ENCODE measurements around the gene EXOC6.

Gene EXOC6

GRCh38 chr10:93060887-93061593, 212.7 kb downstream of the EXOC6 start:
- no peaks in the 10 kb centered on the region for H3K27me3 ChIP-seq (ENCODE audit: insufficient read depth, low read length, poor library complexity, severe bottlenecking)
- no peak overlapping the region for H3K4me2 ChIP-seq (ENCODE audit: low read depth, low read length, poor library complexity, severe bottlenecking)
- H3K9ac ChIP-seq (ENCODE audit: low read depth, low read length, poor library complexity, severe bottlenecking) = no peak overlapping the region
- no peaks in the 10 kb centered on the region for H3K9me3 ChIP-seq (ENCODE audit: insufficient read depth, low read depth, low read length)
- no peaks in the 10 kb centered on the region for H3K9me2 ChIP-seq (replicated peaks; ENCODE audit: low read depth, low read length)
- H3K4me3 ChIP-seq (ENCODE audit: low read length, poor library complexity, severe bottlenecking) = no peak overlapping the region
- no peaks in the 10 kb centered on the region for H3K4me1 ChIP-seq (ENCODE audit: insufficient read depth, low read length, poor library complexity, severe bottlenecking)
- no peak overlapping the region for H2AFZ ChIP-seq (ENCODE audit: low read length)
- no peaks in the 10 kb centered on the region for H3K79me2 ChIP-seq (ENCODE audit: insufficient read depth, low read length)
- H3F3A ChIP-seq (ENCODE audit: low read depth) = no peaks in the 10 kb centered on the region
- H4K20me1 ChIP-seq (ENCODE audit: insufficient read depth, low read length, poor library complexity, severe bottlenecking) = no peaks in the 10 kb centered on the region
- TF ChIP-seq CTCF (conservative IDR thresholded peaks at IDR 0.05; ENCODE audit: low read length) = no peak
- no peak for TF ChIP-seq EZH2phosphoT487 (IDR thresholded peaks at IDR 0.05; ENCODE audit: borderline replicate concordance)
- H3K36me3 ChIP-seq (ENCODE audit: insufficient read depth, low read length) = peaks cover 4% of the 10 kb centered on the region; the same call in 1 of the 2 replicates

GRCh38 chr10:93061594-93062513, 213.5 kb downstream of the EXOC6 start:
- H4K20me1 ChIP-seq (ENCODE audit: insufficient read depth, low read length, poor library complexity, severe bottlenecking) = no peaks in the 10 kb centered on the region
- no peaks in the 10 kb centered on the region for H3K27me3 ChIP-seq (ENCODE audit: insufficient read depth, low read length, poor library complexity, severe bottlenecking)
- peaks cover 4% of the 10 kb centered on the region; the same call in 1 of the 2 replicates for H3K36me3 ChIP-seq (ENCODE audit: insufficient read depth, low read length)
- no peaks in the 10 kb centered on the region for H3K9me3 ChIP-seq (ENCODE audit: insufficient read depth, low read depth, low read length)
- H3K9ac ChIP-seq (ENCODE audit: low read depth, low read length, poor library complexity, severe bottlenecking) = no peak overlapping the region
- no peaks in the 10 kb centered on the region for H3F3A ChIP-seq (ENCODE audit: low read depth)
- H3K79me2 ChIP-seq (ENCODE audit: insufficient read depth, low read length) = no peaks in the 10 kb centered on the region
- H3K4me2 ChIP-seq (ENCODE audit: low read depth, low read length, poor library complexity, severe bottlenecking) = no peak overlapping the region
- no peaks in the 10 kb centered on the region for H3K4me1 ChIP-seq (ENCODE audit: insufficient read depth, low read length, poor library complexity, severe bottlenecking)
- no peak overlapping the region for H3K4me3 ChIP-seq (ENCODE audit: low read length, poor library complexity, severe bottlenecking)
- H3K9me2 ChIP-seq (replicated peaks; ENCODE audit: low read depth, low read length) = no peaks in the 10 kb centered on the region
- H2AFZ ChIP-seq (ENCODE audit: low read length) = no peak overlapping the region
- TF ChIP-seq EZH2phosphoT487 (IDR thresholded peaks at IDR 0.05; ENCODE audit: borderline replicate concordance) (no peak), CTCF (conservative IDR thresholded peaks at IDR 0.05; ENCODE audit: low read length) (no peak)

GRCh38 chr10:93062514-93063143, 214.3 kb downstream of the EXOC6 start:
- Histone ChIP-seq H3K27me3 (ENCODE audit: insufficient read depth, low read length, poor library complexity, severe bottlenecking) (no peaks in the 10 kb centered on the region), H3K36me3 (ENCODE audit: insufficient read depth, low read length) (peaks cover 4% of the 10 kb centered on the region; the same call in 1 of the 2 replicates), H3F3A (ENCODE audit: low read depth) (no peaks in the 10 kb centered on the region), H3K9me2 (replicated peaks; ENCODE audit: low read depth, low read length) (no peaks in the 10 kb centered on the region), H4K20me1 (ENCODE audit: insufficient read depth, low read length, poor library complexity, severe bottlenecking) (no peaks in the 10 kb centered on the region), H3K9me3 (ENCODE audit: insufficient read depth, low read depth, low read length) (no peaks in the 10 kb centered on the region), H3K4me3 (ENCODE audit: low read length, poor library complexity, severe bottlenecking) (no peak overlapping the region), H3K4me1 (ENCODE audit: insufficient read depth, low read length, poor library complexity, severe bottlenecking) (no peaks in the 10 kb centered on the region), H2AFZ (ENCODE audit: low read length) (no peak overlapping the region), H3K4me2 (ENCODE audit: low read depth, low read length, poor library complexity, severe bottlenecking) (no peak overlapping the region), H3K9ac (ENCODE audit: low read depth, low read length, poor library complexity, severe bottlenecking) (no peak overlapping the region), H3K79me2 (ENCODE audit: insufficient read depth, low read length) (no peaks in the 10 kb centered on the region)
- TF ChIP-seq CTCF (conservative IDR thresholded peaks at IDR 0.05; ENCODE audit: low read length) = no peak
- no peak for TF ChIP-seq EZH2phosphoT487 (IDR thresholded peaks at IDR 0.05; ENCODE audit: borderline replicate concordance)

Measured in Loucy (cell line).